ENCODE data around the gene RHOU. TPM values are rescaled to one million over a fixed set of nuclear protein-coding genes. Genes with fewer than 3 reads are reported as not detected.

RHOU gene
- polyA plus RNA-seq, 5 donors, result 56.1 to 66.0 (median 58.9) TPM

GRCh38 chr1:228782662-228783417 is 47.6 kb downstream of the RHOU start:
- DNase-seq, result no peak

GRCh38 chr1:228783418-228784040 is 48.2 kb downstream of the RHOU start:
- DNase-seq, result no peak

DNA sequence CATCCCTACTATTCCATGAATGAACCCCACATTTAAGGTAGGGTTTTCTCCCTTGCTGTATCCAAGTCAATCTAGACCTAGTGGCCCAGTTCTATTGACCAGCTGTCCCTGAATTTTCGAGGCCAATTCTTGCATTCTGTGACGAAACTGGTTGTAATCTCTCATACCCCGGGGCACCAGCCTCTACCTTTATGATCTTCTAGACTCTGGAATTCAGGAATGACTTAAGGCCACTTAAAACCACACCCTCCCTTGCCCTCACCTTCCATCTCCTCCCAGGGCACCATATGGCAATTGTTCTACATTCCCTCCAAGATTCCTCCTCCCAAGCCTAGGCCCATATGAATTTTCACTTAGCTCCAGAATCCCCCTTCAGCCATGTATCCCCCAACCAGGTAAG is 48.9 kb downstream of the RHOU start:
- DNase-seq, result no peak

GRCh38 chr1:228785366-228786330 is 50.4 kb downstream of the RHOU start:
- DNase-seq, result no peak

- DNase-seq, result no peak
Measured at GRCh38 chr1:228786361-228787129, 51.3 kb downstream of the RHOU start.

DNA sequence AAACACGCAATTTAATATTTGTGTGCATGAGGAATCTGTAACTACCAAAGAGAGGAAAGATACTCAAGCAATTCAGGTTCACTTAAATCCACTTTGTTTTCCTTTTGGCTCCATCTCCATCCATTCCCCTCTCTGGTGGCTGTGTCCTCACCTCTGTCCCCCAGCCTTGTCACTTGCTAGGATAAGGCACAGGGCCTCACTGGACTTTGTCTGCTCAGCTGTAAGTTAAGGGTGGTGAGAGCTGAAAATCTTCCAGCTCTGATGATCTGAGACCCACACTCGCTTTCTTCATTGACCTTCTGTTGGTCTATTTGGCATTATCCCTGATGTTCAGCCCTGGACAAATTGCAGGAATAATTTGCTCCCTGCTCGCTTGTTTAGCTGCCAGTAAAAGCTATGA is 56.5 kb downstream of the RHOU start:
- no peak for DNase-seq

- DNase-seq, result no peak
Measured at GRCh38 chr1:228792601-228793000, 57.3 kb downstream of the RHOU start.

GRCh38 chr1:228793032-228793431 is 57.8 kb downstream of the RHOU start:
- DNase-seq, result no peak

DNA sequence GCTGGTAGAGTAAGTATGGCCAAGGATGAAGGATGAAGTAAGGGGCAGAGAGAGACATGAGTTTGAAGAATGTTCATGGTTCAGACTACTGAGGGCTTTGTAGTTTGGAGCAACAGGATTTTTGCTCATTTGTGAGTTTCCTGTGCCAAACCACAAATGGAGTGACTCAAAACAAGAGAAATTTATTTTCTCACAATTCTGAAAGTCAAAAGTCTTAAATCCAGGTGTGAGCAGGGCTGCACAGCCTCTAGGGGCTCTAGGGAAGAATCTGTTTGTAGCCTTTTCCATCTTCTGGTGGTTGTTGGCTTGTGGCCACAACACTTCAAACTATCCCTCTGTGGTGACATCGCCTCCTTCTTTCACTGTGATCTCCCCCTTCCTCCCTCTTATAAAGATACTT is 58.9 kb downstream of the RHOU start:
- no peak for DNase-seq

DNA sequence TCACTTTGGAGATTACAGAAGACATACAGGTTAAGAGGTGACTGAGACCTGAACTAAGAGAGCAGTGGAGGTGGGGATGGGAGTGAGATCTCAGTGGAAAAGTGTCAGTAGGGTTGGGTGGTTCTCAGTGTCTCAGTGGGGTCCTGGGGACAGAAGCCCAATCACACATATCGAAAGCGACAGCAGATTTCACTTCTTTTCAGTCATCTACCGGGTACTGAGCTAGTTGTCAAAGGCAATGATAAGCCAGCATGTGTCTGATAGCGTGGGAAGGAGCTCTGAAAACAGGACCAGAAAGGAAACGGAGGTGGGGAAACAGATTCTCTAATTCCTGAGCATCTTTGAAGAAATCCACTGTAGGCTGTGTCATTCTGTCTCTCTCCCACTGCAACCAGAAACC is 59.5 kb downstream of the RHOU start:
- no peak for DNase-seq

GRCh38 chr1:228795596-228795995 is 60.3 kb downstream of the RHOU start:
- no peak for DNase-seq

Other genes starting within 250 kb of the RHOU start
- 10 to 100 TPM; 57.0 to 91.0 (median 67.7) TPM for gene RNF187, start 248.1 kb upstream of the RHOU start, polyA plus RNA-seq (ENCODE audit: insufficient read depth in 1 of 5, insufficient read length in 5 of 5, low replicate concordance in 1 of 5)

Data from right lung (tissue), 5 donors.